Measurements from ENCODE around the gene RRP15.
"Not testable (repeated sequence)": the region's sequence is repeated elsewhere in the genome, so short reads cannot be mapped to it uniquely, and the experiment has no call there.

RRP15 gene

GRCh38 chr1:218297867-218298266, 12.8 kb downstream of the RRP15 start:
- peak; percentile 28 for DNase-seq

GRCh38 chr1:218298398-218298797, 13.3 kb downstream of the RRP15 start:
- DNase-seq = no peak

- DNase-seq = peak; percentile 63
Observed at GRCh38 chr1:218299416-218299815, 14.3 kb downstream of the RRP15 start.

GRCh38 chr1:218301217-218301616, 16.1 kb downstream of the RRP15 start:
- DNase-seq = no peak

- DNase-seq = no peak
Observed at GRCh38 chr1:218302155-218302554, 17.1 kb downstream of the RRP15 start.

- no peak for DNase-seq
Observed at GRCh38 chr1:218303176-218303879, 18.2 kb downstream of the RRP15 start.

GRCh38 chr1:218304281-218305039, 19.4 kb downstream of the RRP15 start:
- peak; percentile 71 for DNase-seq

- no peak for DNase-seq
Observed at GRCh38 chr1:218305472-218306064, 20.5 kb downstream of the RRP15 start.

GRCh38 chr1:218312509-218312908, 27.4 kb downstream of the RRP15 start:
- DNase-seq = peak; percentile 49

GRCh38 chr1:218314316-218314715, 29.2 kb downstream of the RRP15 start:
- no peak for DNase-seq

GRCh38 chr1:218315638-218316037, 30.5 kb downstream of the RRP15 start:
- DNase-seq = no peak

- no peak for DNase-seq
Observed at GRCh38 chr1:218317061-218317460, 32.0 kb downstream of the RRP15 start.

- not testable (repeated sequence) for DNase-seq
Observed at GRCh38 chr1:218320182-218320581, 35.1 kb downstream of the RRP15 start.

GRCh38 chr1:218322762-218323161, 37.7 kb downstream of the RRP15 start:
- no peak for DNase-seq

- DNase-seq = no peak
Observed at GRCh38 chr1:218323568-218324225, 38.6 kb downstream of the RRP15 start.

GRCh38 chr1:218324226-218324580, 39.1 kb downstream of the RRP15 start:
- no peak for DNase-seq

GRCh38 chr1:218328769-218329168, 43.7 kb downstream of the RRP15 start:
- no peak for DNase-seq

GRCh38 chr1:218330043-218330623, 45.0 kb downstream of the RRP15 start:
- DNase-seq = peak; percentile 47

- DNase-seq = no peak
Observed at GRCh38 chr1:218332416-218332815, 47.3 kb downstream of the RRP15 start.

- no peak for DNase-seq
Observed at GRCh38 chr1:218336328-218336727, 51.2 kb downstream of the RRP15 start.

- DNase-seq = peak; percentile 42
Observed at GRCh38 chr1:218339267-218339831, 54.3 kb downstream of the RRP15 start.

- peak; percentile 38 for DNase-seq
Observed at GRCh38 chr1:218341325-218341724, 56.2 kb downstream of the RRP15 start.

GRCh38 chr1:218342091-218342490, 57.0 kb downstream of the RRP15 start:
- DNase-seq = no peak
